Left colon (tissue), 2 donors: Measurements from ENCODE around the gene GIMAP7. TPM values are rescaled to one million over a fixed set of nuclear protein-coding genes. Genes with fewer than 3 reads are reported as not detected.

Experiments
- ATAC-seq: fragments of 200-7000 bp; cut with Tn5 transposase; one replicate; pipeline ENCODE4 v1.9.1; 2020; ENCODE audit warnings: mild to moderate bottlenecking, moderate library complexity
- DNase-seq, 2 donors: peaks; one replicate each; pipeline ENCODE4 v3.0.0-alpha.2; 2020
- intact Hi-C, 2 donors: fragments of 100-400 bp; cut with DNase I in 1 of 2; cut with micrococcal nuclease in 1 of 2; formaldehyde crosslinking; loops; one replicate each; pipeline versions ENCODE4 v1.11.2 to v1.14.0; 2022; cut with DNase I, micrococcal nuclease
- total RNA-seq, 2 donors: library from RNA; stranded (reverse); fragmentation: NEBNext Ultra II Directional; extraction: Animal tissue kit (Norgen Biotek cat#: 25700); gene quantifications; one replicate each; pipeline ENCODE4 v1.2.1, GENCODE V29; 2021
- donor health status: DM: no; HTN: no; CAD: no.
- donor health status: DM: yes; HTN: yes; CAD: no.

Gene GIMAP7
- total RNA-seq, 2 donors from 2014 or later: 4.5 to 8.7 TPM

- intact Hi-C loops: loop anchor here in 1 of 2 donors (10.0 kb wide), 1 partner anchor 288 kb away; the partner anchor contains the start of gene AOC1
- no peak for DNase-seq
- no peak for ATAC-seq
Measured at GRCh38 chr7:150566572-150566971, 51.9 kb downstream of the GIMAP7 start.

- DNase-seq: no peak
- intact Hi-C loops: loop anchor here in 1 of 2 donors (10.0 kb wide), 1 partner anchor 288 kb away; the partner anchor contains the start of gene AOC1
- ATAC-seq: no peak
Measured at GRCh38 chr7:150567169-150567568, 52.5 kb downstream of the GIMAP7 start, which contains the start of gene GIMAP4. TSS of gene GIMAP4 (plus strand) at chr7:150567390. CDS start at chr7:150569902, 2,512 bp downstream.

GRCh38 chr7:150567871-150568301 is 53.2 kb downstream of the GIMAP7 start:
- ATAC-seq: no peak
- intact Hi-C loops: loop anchor here in 1 of 2 donors (10.0 kb wide), 1 partner anchor 287 kb away; the partner anchor contains the start of gene AOC1

GRCh38 chr7:150568714-150569113 is 54.0 kb downstream of the GIMAP7 start:
- intact Hi-C loops: loop anchor here in 1 of 2 donors (10.0 kb wide), 1 partner anchor 286 kb away; the partner anchor contains the start of gene AOC1
- DNase-seq (no peak), ATAC-seq (no peak)

More at GRCh38 chr7:150567871-150568301, 53.2 kb downstream of the GIMAP7 start:
- no peak for DNase-seq

GRCh38 chr7:150569245-150569955 is 54.7 kb downstream of the GIMAP7 start:
- intact Hi-C loops: loop anchor here in 1 of 2 donors (10.0 kb wide), 1 partner anchor 285 kb away; the partner anchor contains the start of gene AOC1
- no peak for ATAC-seq
- DNase-seq: no peak

Other genes starting within 250 kb of the GIMAP7 start
- gene LRRC61, start 191.5 kb upstream of the GIMAP7 start, total RNA-seq: 10 to 100 TPM; 10.1 to 12.2 TPM
- 10 to 100 TPM; 20.2 to 38.0 TPM for gene ACTR3C, start 191.3 kb upstream of the GIMAP7 start, total RNA-seq
- gene RARRES2, start 173.2 kb upstream of the GIMAP7 start, total RNA-seq: 100 to 1,000 TPM in 1 of 2 donors, 10 to 100 TPM in 1; 61.1 to 115 TPM
- 100 to 1,000 TPM; 168 to 209 TPM for gene REPIN1, start 146.1 kb upstream of the GIMAP7 start, total RNA-seq
- gene ZNF775, start 135.5 kb upstream of the GIMAP7 start, total RNA-seq: 1 to 10 TPM; 7.1 to 8.7 TPM
- gene GIMAP8, start 64.2 kb upstream of the GIMAP7 start, total RNA-seq: 1 to 10 TPM; 2.9 to 5.5 TPM
- gene GIMAP4, start 52.5 kb downstream of the GIMAP7 start, total RNA-seq: 10 to 100 TPM in 1 of 2 donors, 1 to 10 TPM in 1; 8.4 to 16.2 TPM
- gene GIMAP6, start 117.5 kb downstream of the GIMAP7 start, total RNA-seq: 1 to 10 TPM; 6.4 to 8.5 TPM
- gene GIMAP2, start 170.8 kb downstream of the GIMAP7 start, total RNA-seq: 1 to 10 TPM; 6.8 TPM
- gene GIMAP1, start 201.7 kb downstream of the GIMAP7 start, total RNA-seq: 1 to 10 TPM; 1.1 to 2.4 TPM
- gene GIMAP5, start 222.5 kb downstream of the GIMAP7 start, total RNA-seq: 1 to 10 TPM; 4.9 to 6.6 TPM